PFSK-1 (cell line): Measurements from ENCODE around the gene PFDN1.

ENCODE experiments used
- FOXP2 ChIP-seq: optimal IDR thresholded peaks from 2 replicates; pipeline ENCODE3; 2011; ENCODE audit warnings: borderline replicate concordance, control low read depth, inconsistent platforms; ENCODE audit not compliant: insufficient read depth; ENCODE audit errors: extremely low read length, extremely low read depth
- POLR2AphosphoS5 ChIP-seq: IDR thresholded peaks from 2 replicates; pipeline ENCODE4 v1.6.1; 2012; ENCODE audit warnings: low read depth, mild to moderate bottlenecking, control low read depth, low read length, moderate library complexity
- REST ChIP-seq, 2 experiments: IDR thresholded peaks; 2 replicates each; pipeline versions ENCODE4 v1.6.1 to v1.8.0; 2011 to 2012; ENCODE audit warnings: low read depth in 2 of 2, low read length in 2 of 2, control low read depth in 1 of 2, inconsistent platforms in 1 of 2, mild to moderate bottlenecking in 1 of 2, moderate library complexity in 1 of 2; ENCODE audit not compliant: insufficient read depth in 1 of 2
- SIN3A ChIP-seq: IDR thresholded peaks from 2 replicates; pipeline ENCODE4 v1.6.1; 2012; ENCODE audit warnings: mild to moderate bottlenecking, low read length, moderate library complexity, borderline replicate concordance; ENCODE audit not compliant: insufficient read depth
- TAF1 ChIP-seq: IDR thresholded peaks from 2 replicates; pipeline ENCODE4 v1.6.1; 2012; ENCODE audit warnings: low read length, control low read depth, borderline replicate concordance; ENCODE audit not compliant: insufficient read depth

Gene PFDN1

GRCh38 chr5:140338336-140338735 is 35.4 kb upstream of the PFDN1 start:
- TF ChIP-seq POLR2AphosphoS5 = no peak
- no peak for TF ChIP-seq FOXP2
- no peak for TF ChIP-seq SIN3A
- TF ChIP-seq TAF1 = no peak
- TF ChIP-seq REST (IDR thresholded peaks at IDR 0.05; ENCODE audit: insufficient read depth in 1 of 2, low read depth in 2 of 2, low read length in 2 of 2) = no peak

- no peak for TF ChIP-seq FOXP2
- TF ChIP-seq POLR2AphosphoS5 = no peak
- no peak for TF ChIP-seq TAF1
- TF ChIP-seq SIN3A = no peak
- TF ChIP-seq REST (IDR thresholded peaks at IDR 0.05; ENCODE audit: insufficient read depth in 1 of 2, low read depth in 2 of 2, low read length in 2 of 2) = no peak
Observed at GRCh38 chr5:140337880-140338279, 35.0 kb upstream of the PFDN1 start.

- TF ChIP-seq REST (IDR thresholded peaks at IDR 0.05; ENCODE audit: insufficient read depth in 1 of 2, low read depth in 2 of 2, low read length in 2 of 2) (no peak), POLR2AphosphoS5 (no peak), SIN3A (no peak), TAF1 (no peak), FOXP2 (no peak)
Observed at GRCh38 chr5:140336388-140336787, 33.5 kb upstream of the PFDN1 start.

- TF ChIP-seq SIN3A = no peak
- no peak for TF ChIP-seq POLR2AphosphoS5
- TF ChIP-seq REST (IDR thresholded peaks at IDR 0.05; ENCODE audit: insufficient read depth in 1 of 2, low read depth in 2 of 2, low read length in 2 of 2) = no peak
- no peak for TF ChIP-seq FOXP2
Observed at GRCh38 chr5:140331638-140332037, 28.7 kb upstream of the PFDN1 start.
